ENCODE measurements around the gene TTLL5.

- TF ChIP-seq CTCF (conservative IDR thresholded peaks at IDR 0.05 in 1 of 2, IDR thresholded peaks at IDR 0.05 in 1 of 2; ENCODE audit: extremely low read depth in 1 of 2, insufficient read depth in 1 of 2, low read depth in 1 of 2, low read length in 2 of 2): no peak
- no peak for TF ChIP-seq EZH2 (IDR thresholded peaks at IDR 0.05; ENCODE audit: borderline replicate concordance, low read length)
Measured at GRCh38 chr14:75864352-75864751, 203.3 kb downstream of the TTLL5 start.
